Astrocyte (in vitro differentiated cells and primary cell): ENCODE results near the gene TRIM63.

ENCODE experiments used
- CTCF ChIP-seq: IDR thresholded peaks from 2 replicates; pipeline ENCODE4 v1.5.1; 2011; ENCODE audit warnings: low read depth, mild to moderate bottlenecking, inconsistent platforms, low read length, moderate library complexity; ENCODE audit not compliant: insufficient read depth
- EZH2 ChIP-seq: IDR thresholded peaks from 2 replicates; pipeline ENCODE4 v1.6.1; 2012; ENCODE audit warnings: mild to moderate bottlenecking, low read length, inconsistent platforms; ENCODE audit not compliant: insufficient read depth

DNA sequence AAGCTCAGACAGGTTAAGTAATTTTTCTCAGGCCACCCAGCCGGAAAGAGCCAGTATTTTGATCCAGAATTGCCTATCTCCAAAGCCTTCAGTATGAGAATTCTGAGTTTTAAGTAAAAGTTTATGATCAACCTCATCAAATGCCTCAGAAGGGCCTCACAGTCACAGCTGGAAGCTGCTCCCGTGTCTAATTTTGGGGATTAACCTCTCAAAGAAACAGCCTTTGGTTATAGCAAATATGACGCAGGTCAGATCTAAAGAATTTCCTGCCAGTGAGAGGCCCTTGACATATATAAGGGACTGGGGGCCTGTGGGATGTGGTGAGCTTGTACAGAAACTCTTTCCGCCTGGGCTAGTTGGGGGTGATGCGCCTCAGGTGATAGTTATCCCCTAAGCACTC lies 43.6 kb downstream of the TRIM63 start:
- TF ChIP-seq CTCF, result no peak
- no peak for TF ChIP-seq EZH2
